NCI-H146 (cell line): Measurements from ENCODE around the gene CYP4F3.
"Not testable (repeated sequence)": the region's sequence is repeated elsewhere in the genome, so short reads cannot be mapped to it uniquely, and the experiment has no call there.

Source experiments
- DNase-seq: peaks from one replicate; lab custom pipeline; 2025; lab: John Stamatoyannopoulos, UW

Gene CYP4F3

GRCh38 chr19:15629003-15629880 is 11.5 kb upstream of the CYP4F3 start:
- peak; percentile 58 for DNase-seq

GRCh38 chr19:15631817-15632216 is 8.9 kb upstream of the CYP4F3 start:
- no peak for DNase-seq

GRCh38 chr19:15633082-15633835 is 7.4 kb upstream of the CYP4F3 start:
- DNase-seq = no peak

- no peak for DNase-seq
Observed at GRCh38 chr19:15634105-15634504, 6.6 kb upstream of the CYP4F3 start.

GRCh38 chr19:15635016-15635805 is 5.5 kb upstream of the CYP4F3 start:
- DNase-seq = no peak

GRCh38 chr19:15636026-15636425 is 4.7 kb upstream of the CYP4F3 start:
- no peak for DNase-seq

GRCh38 chr19:15639596-15639995 is 1.1 kb upstream of the CYP4F3 start:
- no peak for DNase-seq

- DNase-seq = no peak
Observed at GRCh38 chr19:15640904-15641597, 354 bp downstream of the CYP4F3 start.

- no peak for DNase-seq
Observed at GRCh38 chr19:15641901-15642491, 1.3 kb downstream of the CYP4F3 start.

GRCh38 chr19:15642807-15643206 is 2.1 kb downstream of the CYP4F3 start:
- DNase-seq = no peak

GRCh38 chr19:15643387-15643786 is 2.7 kb downstream of the CYP4F3 start:
- DNase-seq = no peak

- DNase-seq = no peak
Observed at GRCh38 chr19:15644066-15644741, 3.5 kb downstream of the CYP4F3 start.

GRCh38 chr19:15644816-15645215 is 4.1 kb downstream of the CYP4F3 start:
- DNase-seq = no peak

GRCh38 chr19:15649526-15649925 is 8.8 kb downstream of the CYP4F3 start:
- no peak for DNase-seq

- DNase-seq = not testable (repeated sequence)
Observed at GRCh38 chr19:15650123-15650522, 9.4 kb downstream of the CYP4F3 start.

- no peak for DNase-seq
Observed at GRCh38 chr19:15651791-15652190, 11.1 kb downstream of the CYP4F3 start.

GRCh38 chr19:15652559-15653278 is 12.0 kb downstream of the CYP4F3 start:
- no peak for DNase-seq

GRCh38 chr19:15656467-15656866 is 15.8 kb downstream of the CYP4F3 start:
- DNase-seq = no peak

GRCh38 chr19:15663247-15663646 is 22.6 kb downstream of the CYP4F3 start:
- DNase-seq = no peak

GRCh38 chr19:15666186-15666585 is 25.5 kb downstream of the CYP4F3 start:
- DNase-seq = no peak
